ENCODE results near the gene TEDC1.

The TEDC1 gene

DNA sequence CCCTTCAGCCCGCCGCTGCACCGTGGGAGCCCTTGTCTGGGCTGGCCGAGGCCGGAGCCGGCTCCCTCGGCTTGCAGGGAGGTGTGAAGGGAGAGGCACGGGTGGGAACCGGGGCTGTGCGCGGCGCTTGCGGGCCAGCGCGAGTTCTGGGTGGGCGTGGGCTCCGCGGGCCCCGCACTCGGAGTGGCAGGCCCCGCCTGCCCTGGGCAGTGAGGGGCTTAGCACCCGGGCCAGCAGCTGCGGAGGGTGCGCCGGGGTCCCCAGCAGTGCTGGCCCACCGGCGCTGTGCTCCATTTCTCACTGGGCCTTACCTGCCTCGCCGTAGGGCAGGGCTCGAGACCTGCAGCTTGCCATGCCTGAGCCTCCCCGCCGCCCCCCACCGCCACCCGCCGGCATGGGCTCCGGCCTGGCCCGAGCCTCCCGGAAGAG, 56.7 kb downstream of the TEDC1 start:
- no peak for DNase-seq

Data from NCI-H526 treated with DMSO at 0.1 percent for 48 hours (cell line).